ENCODE results near the gene UBC. TPM values are rescaled to one million over a fixed set of nuclear protein-coding genes. Genes with fewer than 3 reads are reported as not detected.
"Not testable (repeated sequence)": the region's sequence is repeated elsewhere in the genome, so short reads cannot be mapped to it uniquely, and the experiment has no call there.

UBC gene
- total RNA-seq, 1 donor from 2014 or later, result 1,214 TPM

DNA sequence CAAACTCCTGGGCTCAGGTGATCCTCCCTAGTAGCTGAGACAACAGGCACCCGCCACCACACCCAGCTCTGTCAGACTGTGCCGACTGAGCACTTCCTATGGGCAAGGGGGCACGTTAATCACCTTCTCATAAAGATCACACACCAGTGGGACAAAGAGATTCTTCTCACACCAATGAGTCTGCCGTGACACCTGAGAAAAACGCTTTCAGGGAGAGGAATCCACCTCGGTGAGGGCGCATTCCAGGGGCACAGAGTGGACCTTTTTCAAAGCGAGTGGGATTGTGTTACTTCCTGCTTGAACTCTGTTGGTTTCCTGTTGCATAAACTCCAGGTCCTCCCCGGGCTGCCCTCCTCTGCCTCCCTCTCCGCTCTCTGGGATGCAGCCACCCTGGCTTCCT is 33.3 kb downstream of the UBC start:
- H3K27me3 Mint-ChIP-seq (ENCODE audit: low read depth, unreplicated experiment), result no peaks in the 10 kb centered on the region
- no peak overlapping the region for H3K27ac Mint-ChIP-seq (ENCODE audit: unreplicated experiment)
- Histone ChIP-seq H3K4me3 (ENCODE audit: insufficient read depth, low read depth, low read length) (no peak overlapping the region), H4K20me1 (ENCODE audit: insufficient read depth, low read length) (no peaks in the 10 kb centered on the region), H3K36me3 (ENCODE audit: insufficient read depth, low read length) (no peaks in the 10 kb centered on the region), H3K9me3 (ENCODE audit: insufficient read depth, low read depth, low read length) (no peaks in the 10 kb centered on the region), H3K27me3 (ENCODE audit: insufficient read depth, low read length) (no peaks in the 10 kb centered on the region), H2AFZ (ENCODE audit: low read depth, low read length) (no peak overlapping the region), H3K4me2 (ENCODE audit: low read length) (no peak overlapping the region), H3K4me1 (ENCODE audit: insufficient read depth, low read length) (no peaks in the 10 kb centered on the region), H3K79me2 (ENCODE audit: insufficient read depth, low read length) (no peaks in the 10 kb centered on the region), H3K27ac (ENCODE audit: low read depth, low read length) (no peak overlapping the region), H3K9ac (ENCODE audit: low read length) (no peak overlapping the region)
- H3K36me3 Mint-ChIP-seq (ENCODE audit: low read depth, unreplicated experiment), result peaks cover 8% of the 10 kb centered on the region
- TF ChIP-seq, protein P1, sequence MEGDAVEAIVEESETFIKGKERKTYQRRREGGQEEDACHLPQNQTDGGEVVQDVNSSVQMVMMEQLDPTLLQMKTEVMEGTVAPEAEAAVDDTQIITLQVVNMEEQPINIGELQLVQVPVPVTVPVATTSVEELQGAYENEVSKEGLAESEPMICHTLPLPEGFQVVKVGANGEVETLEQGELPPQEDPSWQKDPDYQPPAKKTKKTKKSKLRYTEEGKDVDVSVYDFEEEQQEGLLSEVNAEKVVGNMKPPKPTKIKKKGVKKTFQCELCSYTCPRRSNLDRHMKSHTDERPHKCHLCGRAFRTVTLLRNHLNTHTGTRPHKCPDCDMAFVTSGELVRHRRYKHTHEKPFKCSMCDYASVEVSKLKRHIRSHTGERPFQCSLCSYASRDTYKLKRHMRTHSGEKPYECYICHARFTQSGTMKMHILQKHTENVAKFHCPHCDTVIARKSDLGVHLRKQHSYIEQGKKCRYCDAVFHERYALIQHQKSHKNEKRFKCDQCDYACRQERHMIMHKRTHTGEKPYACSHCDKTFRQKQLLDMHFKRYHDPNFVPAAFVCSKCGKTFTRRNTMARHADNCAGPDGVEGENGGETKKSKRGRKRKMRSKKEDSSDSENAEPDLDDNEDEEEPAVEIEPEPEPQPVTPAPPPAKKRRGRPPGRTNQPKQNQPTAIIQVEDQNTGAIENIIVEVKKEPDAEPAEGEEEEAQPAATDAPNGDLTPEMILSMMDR (IDR thresholded peaks at IDR 0.05; ENCODE audit: insufficient read depth, low read depth, low read length), result no peak
- TF ChIP-seq EZH2 (IDR thresholded peaks at IDR 0.05; ENCODE audit: insufficient read depth, low read length), result no peak
- H3K9me3 Mint-ChIP-seq (ENCODE audit: unreplicated experiment), result peaks cover 1% of the 10 kb centered on the region
- H3K4me3 Mint-ChIP-seq (ENCODE audit: unreplicated experiment), result no peak overlapping the region
- H3K4me1 Mint-ChIP-seq (ENCODE audit: low read depth, unreplicated experiment), result no peaks in the 10 kb centered on the region
- no peak for FAIRE-seq
- no peak for DNase-seq (ENCODE audit: low read depth)

DNA sequence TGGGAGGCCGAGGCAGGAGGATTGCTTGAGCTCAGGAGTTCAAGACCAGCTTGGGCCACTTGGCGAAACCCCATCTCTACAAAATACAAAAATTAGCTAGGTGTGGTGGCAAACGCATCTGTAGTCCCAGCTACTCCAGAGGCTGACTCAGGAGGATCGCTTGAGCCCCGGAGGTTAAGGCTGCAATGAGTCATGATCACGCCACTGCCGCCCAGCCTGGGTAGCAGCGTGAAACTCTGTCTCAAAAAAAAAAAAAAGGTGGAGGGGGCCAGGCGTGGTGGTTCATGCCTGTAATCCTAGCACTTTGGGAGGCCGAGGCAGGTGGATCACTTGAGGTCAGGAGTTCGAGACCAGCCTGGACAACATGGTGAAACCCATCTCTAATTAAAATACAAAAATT is 34.1 kb downstream of the UBC start:
- not testable (repeated sequence) for H3K27me3 ChIP-seq (ENCODE audit: insufficient read depth, low read length); H3K9me3 ChIP-seq (ENCODE audit: insufficient read depth, low read depth, low read length)

DNA sequence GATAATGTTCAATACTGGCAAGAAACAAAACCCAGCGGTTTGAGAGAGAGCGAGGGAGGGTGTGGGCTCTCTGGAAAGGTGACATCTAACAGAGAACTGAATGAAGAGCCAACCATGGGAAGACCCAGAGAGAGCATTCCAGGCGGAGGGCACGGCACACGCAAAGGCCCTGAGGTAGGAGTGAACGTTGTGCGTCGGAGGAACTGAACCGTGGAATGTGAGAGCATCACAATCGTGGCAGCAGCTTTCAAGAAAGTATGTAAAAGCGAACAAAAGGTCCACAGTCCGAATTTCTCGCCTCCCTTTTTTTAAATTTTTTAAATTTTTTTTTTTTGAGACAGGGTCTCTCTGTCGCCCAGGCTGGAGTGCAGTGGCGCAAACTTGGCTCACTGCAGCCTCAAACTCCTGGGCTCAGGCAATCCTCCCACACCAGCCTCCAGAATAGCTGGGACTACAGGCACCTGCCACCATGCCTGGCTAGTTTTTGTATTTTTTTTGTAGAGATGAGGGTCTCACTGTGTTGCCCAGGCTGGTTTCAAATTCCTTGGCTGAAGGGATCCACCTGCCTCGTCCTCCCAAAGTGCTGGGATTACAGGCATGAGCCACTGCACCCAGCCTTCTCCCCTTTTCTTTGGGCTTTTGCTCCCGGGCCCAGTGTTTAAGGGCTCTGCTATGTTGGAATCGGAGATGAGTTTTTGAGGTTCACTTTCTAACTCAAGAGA is 35.5 kb downstream of the UBC start:
- H3K9ac ChIP-seq (ENCODE audit: low read length), result no peak overlapping the region
- FAIRE-seq (no peak), DNase-seq (ENCODE audit: low read depth) (no peak)
- H3K9me3 Mint-ChIP-seq (ENCODE audit: unreplicated experiment), result peaks cover 1% of the 10 kb centered on the region
- no peaks in the 10 kb centered on the region for H3K4me1 ChIP-seq (ENCODE audit: insufficient read depth, low read length)
- no peak for TF ChIP-seq EZH2 (IDR thresholded peaks at IDR 0.05; ENCODE audit: insufficient read depth, low read length)
- TF ChIP-seq, protein P1 (IDR thresholded peaks at IDR 0.05; ENCODE audit: insufficient read depth, low read depth, low read length), result no peak
- no peak overlapping the region for H3K4me3 Mint-ChIP-seq (ENCODE audit: unreplicated experiment)
- H4K20me1 ChIP-seq (ENCODE audit: insufficient read depth, low read length), result no peaks in the 10 kb centered on the region
- no peaks in the 10 kb centered on the region for H3K27me3 ChIP-seq (ENCODE audit: insufficient read depth, low read length)
- H3K27ac ChIP-seq (ENCODE audit: low read depth, low read length), result no peak overlapping the region
- H3K36me3 ChIP-seq (ENCODE audit: insufficient read depth, low read length), result no peaks in the 10 kb centered on the region
- peaks cover 10% of the 10 kb centered on the region for H3K36me3 Mint-ChIP-seq (ENCODE audit: low read depth, unreplicated experiment)
- no peak overlapping the region for H3K4me3 ChIP-seq (ENCODE audit: insufficient read depth, low read depth, low read length)
- no peaks in the 10 kb centered on the region for H3K9me3 ChIP-seq (ENCODE audit: insufficient read depth, low read depth, low read length)
- H3K4me1 Mint-ChIP-seq (ENCODE audit: low read depth, unreplicated experiment), result no peaks in the 10 kb centered on the region
- no peak overlapping the region for H2AFZ ChIP-seq (ENCODE audit: low read depth, low read length)
- no peak overlapping the region for H3K4me2 ChIP-seq (ENCODE audit: low read length)
- H3K79me2 ChIP-seq (ENCODE audit: insufficient read depth, low read length), result no peaks in the 10 kb centered on the region
- peaks cover 7% of the 10 kb centered on the region for H3K27me3 Mint-ChIP-seq (ENCODE audit: low read depth, unreplicated experiment)
- H3K27ac Mint-ChIP-seq (ENCODE audit: unreplicated experiment), result no peak overlapping the region

More for the DNA sequence above, 34.1 kb downstream of the UBC start:
- not testable (repeated sequence) for H3K4me1 Mint-ChIP-seq (ENCODE audit: low read depth, unreplicated experiment); DNase-seq (ENCODE audit: low read depth); H3K27me3 Mint-ChIP-seq (ENCODE audit: low read depth, unreplicated experiment); H3K27ac Mint-ChIP-seq (ENCODE audit: unreplicated experiment); FAIRE-seq; H3K27ac ChIP-seq (ENCODE audit: low read depth, low read length); H3K4me3 Mint-ChIP-seq (ENCODE audit: unreplicated experiment); H3K4me2 ChIP-seq (ENCODE audit: low read length); H3K36me3 ChIP-seq (ENCODE audit: insufficient read depth, low read length); H3K4me1 ChIP-seq (ENCODE audit: insufficient read depth, low read length); H4K20me1 ChIP-seq (ENCODE audit: insufficient read depth, low read length); H2AFZ ChIP-seq (ENCODE audit: low read depth, low read length); H3K79me2 ChIP-seq (ENCODE audit: insufficient read depth, low read length); H3K9me3 Mint-ChIP-seq (ENCODE audit: unreplicated experiment); H3K36me3 Mint-ChIP-seq (ENCODE audit: low read depth, unreplicated experiment); H3K9ac ChIP-seq (ENCODE audit: low read length); H3K4me3 ChIP-seq (ENCODE audit: insufficient read depth, low read depth, low read length)
